Loucy (cell line): ENCODE results near the gene RHOH.

ENCODE experiments used
- EZH2phosphoT487 ChIP-seq: fragments of 200-600 bp; IDR thresholded peaks from 2 replicates; pipeline ENCODE4 v1.6.1; 2018; ENCODE audit warnings: antibody characterized with exemption, mild to moderate bottlenecking, moderate library complexity, borderline replicate concordance
- TF ChIP-seq, protein P1 (sequence below): fragments of 200-600 bp; sonication (generic); conservative IDR thresholded peaks from 2 replicates; pipeline ENCODE4 v1.5.1; 2014; ENCODE audit warnings: mild to moderate bottlenecking, antibody characterized with exemption, low read length

DNA sequence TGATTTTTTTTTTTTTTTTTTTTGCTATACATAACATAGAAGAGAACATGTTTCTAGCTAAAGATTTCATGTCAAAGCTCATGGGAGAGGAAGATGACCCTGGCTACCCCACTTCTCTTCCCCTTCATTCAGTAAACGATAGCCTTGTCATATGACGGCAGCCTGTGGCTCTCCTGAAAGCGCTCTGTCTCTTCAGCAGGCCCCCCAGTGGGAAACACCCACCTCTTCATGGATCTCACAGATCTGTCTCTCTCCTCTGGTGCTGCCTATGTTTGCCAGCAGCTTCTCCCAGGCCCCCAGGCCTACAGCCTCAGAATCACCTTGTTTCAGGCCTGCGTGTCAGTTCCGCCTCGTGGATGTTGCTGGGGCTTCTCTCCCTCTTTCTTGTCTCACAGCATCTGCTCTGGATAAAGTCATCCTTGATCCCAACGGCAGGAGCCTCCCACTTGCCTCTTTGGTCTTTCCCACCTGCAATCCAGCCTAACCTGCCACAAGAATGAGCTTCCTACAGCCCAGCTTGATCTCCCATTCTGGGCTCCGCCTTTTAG is 34.6 kb downstream of the RHOH start:
- TF ChIP-seq, protein P1, sequence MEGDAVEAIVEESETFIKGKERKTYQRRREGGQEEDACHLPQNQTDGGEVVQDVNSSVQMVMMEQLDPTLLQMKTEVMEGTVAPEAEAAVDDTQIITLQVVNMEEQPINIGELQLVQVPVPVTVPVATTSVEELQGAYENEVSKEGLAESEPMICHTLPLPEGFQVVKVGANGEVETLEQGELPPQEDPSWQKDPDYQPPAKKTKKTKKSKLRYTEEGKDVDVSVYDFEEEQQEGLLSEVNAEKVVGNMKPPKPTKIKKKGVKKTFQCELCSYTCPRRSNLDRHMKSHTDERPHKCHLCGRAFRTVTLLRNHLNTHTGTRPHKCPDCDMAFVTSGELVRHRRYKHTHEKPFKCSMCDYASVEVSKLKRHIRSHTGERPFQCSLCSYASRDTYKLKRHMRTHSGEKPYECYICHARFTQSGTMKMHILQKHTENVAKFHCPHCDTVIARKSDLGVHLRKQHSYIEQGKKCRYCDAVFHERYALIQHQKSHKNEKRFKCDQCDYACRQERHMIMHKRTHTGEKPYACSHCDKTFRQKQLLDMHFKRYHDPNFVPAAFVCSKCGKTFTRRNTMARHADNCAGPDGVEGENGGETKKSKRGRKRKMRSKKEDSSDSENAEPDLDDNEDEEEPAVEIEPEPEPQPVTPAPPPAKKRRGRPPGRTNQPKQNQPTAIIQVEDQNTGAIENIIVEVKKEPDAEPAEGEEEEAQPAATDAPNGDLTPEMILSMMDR = no peak
- TF ChIP-seq EZH2phosphoT487 = no peak
